HG02943 (cell line): ENCODE data around the gene SLC45A1.
"Not testable (repeated sequence)": the region's sequence is repeated elsewhere in the genome, so short reads cannot be mapped to it uniquely, and the experiment has no call there.

ENCODE experiments used
- ATAC-seq: cut with Tn5 transposase; IDR thresholded peaks from one replicate; pipeline ENCODE4 v1.9.1; 2021; ENCODE audit warnings: mild to moderate bottlenecking, low read depth, moderate library complexity; ENCODE audit not compliant: unreplicated experiment

SLC45A1 gene

GRCh38 chr1:8317647-8318381, at the start of gene SLC45A1:
Gene SLC45A1, plus strand, starts transcription at chr1:8318114. Its CDS starts 6,216 bp downstream, at chr1:8324330.
- ATAC-seq, result no peak

- ATAC-seq, result no peak
Observed at GRCh38 chr1:8273036-8273435, 44.9 kb upstream of the SLC45A1 start.

GRCh38 chr1:8274352-8274751, 43.6 kb upstream of the SLC45A1 start:
- ATAC-seq, result no peak

- ATAC-seq, result no peak
Observed at GRCh38 chr1:8276173-8276914, 41.6 kb upstream of the SLC45A1 start.

- ATAC-seq, result no peak
Observed at GRCh38 chr1:8276932-8277331, 41.0 kb upstream of the SLC45A1 start.

- not testable (repeated sequence) for ATAC-seq
Observed at GRCh38 chr1:8278677-8279076, 39.2 kb upstream of the SLC45A1 start.

- no peak for ATAC-seq
Observed at GRCh38 chr1:8281843-8282509, 35.9 kb upstream of the SLC45A1 start.

GRCh38 chr1:8283058-8283884, 34.6 kb upstream of the SLC45A1 start:
- ATAC-seq, result peak; percentile 76

GRCh38 chr1:8284127-8284526, 33.8 kb upstream of the SLC45A1 start:
- ATAC-seq, result no peak

- no peak for ATAC-seq
Observed at GRCh38 chr1:8285103-8285502, 32.8 kb upstream of the SLC45A1 start.

GRCh38 chr1:8285965-8286364, 31.9 kb upstream of the SLC45A1 start:
- ATAC-seq, result no peak

GRCh38 chr1:8293118-8293517, 24.8 kb upstream of the SLC45A1 start:
- ATAC-seq, result no peak

- no peak for ATAC-seq
Observed at GRCh38 chr1:8293641-8294169, 24.2 kb upstream of the SLC45A1 start.

- ATAC-seq, result no peak
Observed at GRCh38 chr1:8294170-8294697, 23.7 kb upstream of the SLC45A1 start.

GRCh38 chr1:8297245-8297644, 20.7 kb upstream of the SLC45A1 start:
- ATAC-seq, result no peak

GRCh38 chr1:8299963-8300362, 18.0 kb upstream of the SLC45A1 start:
- ATAC-seq, result no peak

- no peak for ATAC-seq
Observed at GRCh38 chr1:8302081-8302956, 15.6 kb upstream of the SLC45A1 start.

- no peak for ATAC-seq
Observed at GRCh38 chr1:8303141-8303540, 14.8 kb upstream of the SLC45A1 start.

GRCh38 chr1:8303876-8304275, 14.0 kb upstream of the SLC45A1 start:
- no peak for ATAC-seq
